GM18907 (cell line): Measurements from ENCODE around the gene SLC16A2.

Source experiments
- ATAC-seq: cut with Tn5 transposase; IDR thresholded peaks from one replicate; pipeline ENCODE4 v1.9.1; 2021; ENCODE audit warnings: mild to moderate bottlenecking, moderate library complexity; ENCODE audit not compliant: unreplicated experiment

Gene SLC16A2

DNA sequence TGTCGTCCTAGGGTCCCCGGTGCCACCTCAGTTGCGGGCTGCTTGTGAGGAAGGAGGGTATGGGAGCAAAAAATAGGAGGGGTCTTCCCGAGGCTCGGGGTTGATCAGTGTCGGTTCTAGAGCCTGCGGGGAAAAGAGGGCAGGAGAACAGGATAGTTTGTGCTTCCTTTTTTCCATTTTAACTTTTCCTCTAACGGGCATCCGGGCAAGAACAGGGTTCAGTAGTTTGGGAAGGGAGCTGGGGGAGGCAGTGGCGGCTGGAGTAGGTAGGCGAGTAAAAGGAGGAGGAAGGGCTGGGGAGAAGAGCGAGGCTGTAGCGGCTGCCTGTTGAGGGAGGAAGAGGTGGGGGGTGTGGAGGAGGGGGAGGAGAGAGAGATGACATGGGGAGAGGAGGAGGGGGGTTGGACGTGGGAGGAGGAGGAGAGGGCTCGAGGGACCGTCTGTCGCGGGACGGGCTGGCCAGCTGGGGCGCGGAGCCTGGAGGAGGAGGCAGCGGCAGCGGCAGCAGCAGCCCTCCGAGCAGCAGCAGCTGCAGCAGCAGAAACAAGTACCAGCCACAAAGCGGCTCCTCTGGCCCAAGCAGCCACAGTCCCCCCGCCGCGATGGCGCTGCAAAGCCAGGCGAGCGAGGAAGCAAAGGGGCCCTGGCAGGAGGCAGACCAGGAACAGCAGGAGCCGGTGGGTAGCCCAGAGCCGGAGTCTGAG lies at the start of gene SLC16A2:
SLC16A2 (plus strand) TSS at position 458 of the 704 bp plus-strand sequence; CDS start at position 603, 145 bp downstream.
- ATAC-seq, result peak; percentile 48

DNA sequence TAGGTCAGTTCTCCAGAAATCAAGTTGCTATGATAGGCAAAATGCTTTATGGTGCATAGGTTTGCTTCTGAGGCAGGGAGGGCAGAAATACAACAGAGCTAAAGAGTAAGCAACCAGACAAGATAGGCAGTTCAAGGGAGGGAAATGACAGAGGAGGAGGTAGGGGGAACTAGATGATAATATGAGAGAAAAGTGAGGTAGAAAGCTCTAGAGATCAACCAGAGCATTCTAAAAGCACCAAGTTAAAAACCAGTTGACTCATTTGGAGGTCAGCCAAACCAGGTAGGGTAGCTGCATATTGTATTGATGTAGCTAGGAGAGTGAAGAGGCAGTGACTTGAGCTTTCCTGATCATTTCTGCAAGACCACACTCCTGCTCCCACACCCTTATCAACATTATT lies 49.0 kb upstream of the SLC16A2 start:
- no peak for ATAC-seq

DNA sequence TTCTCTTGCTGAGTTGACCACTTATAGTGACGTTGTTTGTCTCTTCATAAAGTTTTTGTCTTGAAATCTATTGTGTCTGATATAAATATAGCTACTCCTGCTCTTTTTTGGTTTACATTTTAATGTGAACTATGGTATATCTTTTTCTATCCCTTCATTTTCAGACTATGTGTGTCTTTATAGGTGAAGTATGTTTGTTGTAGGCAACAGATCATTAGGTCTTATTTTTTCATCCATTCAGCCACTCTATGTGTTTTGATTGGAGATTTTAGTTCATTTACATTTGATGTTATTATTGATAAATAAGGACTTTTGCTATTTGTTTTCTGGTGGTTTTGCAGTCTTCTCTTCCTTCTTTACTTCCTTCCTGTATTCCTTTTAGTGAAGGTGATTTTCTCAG lies 44.0 kb upstream of the SLC16A2 start:
- no peak for ATAC-seq

DNA sequence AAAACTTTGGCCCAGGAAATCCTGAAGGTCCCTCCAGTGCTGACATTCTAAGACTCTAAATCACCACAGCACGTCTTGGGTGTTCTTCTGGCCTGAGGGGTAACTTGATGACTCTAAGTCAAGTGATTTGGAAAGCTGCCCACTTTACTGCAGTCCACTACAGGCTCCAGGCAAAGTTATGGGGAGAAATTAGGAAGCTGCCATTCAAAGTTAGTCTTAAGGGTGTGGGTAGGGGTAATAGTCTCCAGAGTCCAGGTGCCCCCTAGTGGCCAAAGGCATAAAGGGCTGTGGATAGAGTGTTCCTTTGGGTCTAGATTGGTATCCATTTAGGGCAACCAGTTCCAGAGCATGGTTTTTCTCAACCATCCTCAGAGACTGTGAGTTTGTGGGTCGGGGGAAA lies 38.7 kb upstream of the SLC16A2 start:
- peak; percentile 80 for ATAC-seq

DNA sequence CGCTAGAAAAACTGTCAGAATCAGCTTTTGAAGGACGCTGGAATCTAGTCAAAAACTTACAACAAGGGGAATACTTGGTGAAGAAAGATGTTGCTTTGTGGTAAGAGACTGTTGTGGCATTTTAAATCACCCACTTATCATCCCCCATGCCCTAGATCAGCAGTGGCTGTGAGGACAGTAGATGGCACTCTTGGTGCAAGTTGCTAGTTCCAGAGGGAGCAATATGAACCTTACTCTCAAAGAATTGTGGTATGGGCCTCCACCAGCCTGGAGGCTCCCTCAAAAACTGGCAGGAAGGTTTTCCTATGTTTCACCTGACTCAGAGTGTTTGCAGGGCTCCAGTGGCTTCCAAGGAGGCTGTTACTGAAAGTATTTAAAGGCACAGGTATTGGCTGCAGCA lies 37.7 kb upstream of the SLC16A2 start:
- peak; percentile 49 for ATAC-seq

DNA sequence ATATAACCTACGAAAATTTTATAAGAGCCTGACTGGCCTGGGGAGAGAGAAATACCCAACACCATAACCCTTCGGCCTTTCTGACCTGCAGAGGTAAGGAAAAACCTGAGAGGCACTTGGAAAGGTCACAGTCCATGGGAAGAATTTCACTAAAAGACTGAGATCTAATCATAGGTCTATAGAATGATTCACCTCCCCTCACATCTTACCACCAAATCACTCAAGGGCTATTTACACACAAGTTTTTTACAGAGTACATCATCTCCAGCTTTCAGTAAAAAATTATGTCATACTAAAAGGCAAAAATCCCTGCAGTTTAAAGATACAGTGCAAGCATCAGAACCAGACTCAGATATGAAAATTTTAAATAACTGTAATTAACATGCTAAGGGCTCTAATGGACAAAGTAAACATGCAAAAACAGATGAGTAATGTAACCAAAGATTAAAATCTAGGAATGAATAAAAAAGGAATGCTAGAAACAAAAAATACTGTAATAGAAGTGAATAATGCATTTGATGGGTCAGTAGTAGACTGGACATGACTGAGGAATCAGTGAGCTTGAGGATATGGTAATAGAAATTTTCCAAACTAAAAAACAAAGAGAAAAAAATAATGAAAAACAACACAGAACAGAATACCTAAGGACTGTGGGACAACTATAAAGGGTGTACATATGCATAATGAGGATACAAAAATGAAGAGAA lies 32.1 kb upstream of the SLC16A2 start:
- no peak for ATAC-seq

DNA sequence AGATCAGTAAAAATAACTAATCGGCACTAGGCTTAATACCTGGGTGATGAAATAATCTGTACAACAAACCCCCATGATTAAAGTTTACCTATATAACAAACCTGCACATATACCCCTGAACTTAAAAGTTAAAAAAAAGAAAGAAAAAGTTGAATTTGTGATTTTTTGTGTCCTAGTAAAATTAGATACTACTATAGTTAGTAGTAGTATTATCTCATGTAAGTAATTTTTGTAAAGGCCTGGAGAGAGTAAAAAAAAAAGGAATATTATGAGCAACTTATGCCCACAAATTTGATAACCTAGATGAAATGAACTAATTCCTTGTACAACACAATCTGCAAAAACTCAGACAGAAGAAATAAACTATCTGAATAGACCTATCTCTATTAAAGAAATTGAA lies 25.7 kb upstream of the SLC16A2 start:
- no peak for ATAC-seq

DNA sequence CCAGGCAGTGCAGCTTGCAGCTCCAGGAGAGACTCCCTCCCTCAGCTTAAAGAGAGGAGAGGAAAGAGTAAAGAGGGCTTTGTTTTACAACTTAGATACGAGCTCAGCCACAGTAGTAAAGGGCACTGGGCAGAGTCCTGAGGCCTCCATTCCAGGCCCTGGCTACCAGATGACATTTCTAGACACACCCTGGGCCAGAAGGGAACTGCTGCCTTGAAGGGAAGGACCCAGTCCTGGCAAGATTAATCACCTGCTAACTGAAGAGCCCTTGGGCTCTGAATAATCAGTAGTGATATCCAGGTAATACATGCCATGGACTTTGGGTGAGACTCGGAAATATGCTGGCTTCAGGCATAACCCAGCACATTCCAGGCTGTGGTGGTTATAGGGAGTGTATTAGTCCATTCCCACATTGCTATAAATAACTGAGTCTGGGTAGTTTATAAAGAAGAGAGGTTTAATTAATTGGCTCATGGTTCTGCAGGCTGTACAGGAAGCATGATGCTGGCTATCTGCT lies 15.3 kb upstream of the SLC16A2 start:
- ATAC-seq, result no peak

DNA sequence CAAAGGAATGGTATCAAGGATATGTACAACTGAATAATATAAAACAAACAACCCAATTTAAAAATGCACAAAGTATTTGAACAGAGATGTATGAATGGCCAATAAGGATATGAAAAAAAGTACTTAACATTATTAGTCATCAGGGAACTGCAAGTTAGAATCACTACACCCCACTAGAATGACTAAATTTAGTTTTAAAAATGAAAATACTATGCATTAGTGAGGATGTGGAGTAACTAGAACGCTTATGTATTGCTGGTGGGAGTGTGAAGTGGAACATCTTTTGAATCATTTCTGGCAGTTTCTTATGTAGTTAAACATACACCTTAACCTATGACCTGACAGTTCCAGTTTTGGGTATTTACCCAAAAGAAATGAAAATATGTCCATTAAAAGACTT lies 13.0 kb upstream of the SLC16A2 start:
- no peak for ATAC-seq

DNA sequence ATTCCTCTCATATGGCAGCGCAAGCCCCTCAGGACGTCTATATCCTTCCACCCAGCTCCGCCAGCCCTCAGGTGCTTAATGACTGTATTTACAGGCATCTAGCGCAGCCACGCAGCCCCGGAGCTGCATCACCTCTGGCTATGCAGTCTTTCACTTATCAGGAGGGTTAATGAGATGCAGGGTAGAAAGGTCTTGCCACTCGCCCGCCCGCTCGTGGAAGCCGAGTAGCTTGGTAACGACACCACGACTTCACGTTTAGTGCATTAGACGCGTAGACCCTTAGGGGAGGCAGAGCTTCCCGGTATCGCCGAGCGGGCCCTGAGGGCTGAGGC lies 1.5 kb upstream of the SLC16A2 start:
- ATAC-seq, result no peak

DNA sequence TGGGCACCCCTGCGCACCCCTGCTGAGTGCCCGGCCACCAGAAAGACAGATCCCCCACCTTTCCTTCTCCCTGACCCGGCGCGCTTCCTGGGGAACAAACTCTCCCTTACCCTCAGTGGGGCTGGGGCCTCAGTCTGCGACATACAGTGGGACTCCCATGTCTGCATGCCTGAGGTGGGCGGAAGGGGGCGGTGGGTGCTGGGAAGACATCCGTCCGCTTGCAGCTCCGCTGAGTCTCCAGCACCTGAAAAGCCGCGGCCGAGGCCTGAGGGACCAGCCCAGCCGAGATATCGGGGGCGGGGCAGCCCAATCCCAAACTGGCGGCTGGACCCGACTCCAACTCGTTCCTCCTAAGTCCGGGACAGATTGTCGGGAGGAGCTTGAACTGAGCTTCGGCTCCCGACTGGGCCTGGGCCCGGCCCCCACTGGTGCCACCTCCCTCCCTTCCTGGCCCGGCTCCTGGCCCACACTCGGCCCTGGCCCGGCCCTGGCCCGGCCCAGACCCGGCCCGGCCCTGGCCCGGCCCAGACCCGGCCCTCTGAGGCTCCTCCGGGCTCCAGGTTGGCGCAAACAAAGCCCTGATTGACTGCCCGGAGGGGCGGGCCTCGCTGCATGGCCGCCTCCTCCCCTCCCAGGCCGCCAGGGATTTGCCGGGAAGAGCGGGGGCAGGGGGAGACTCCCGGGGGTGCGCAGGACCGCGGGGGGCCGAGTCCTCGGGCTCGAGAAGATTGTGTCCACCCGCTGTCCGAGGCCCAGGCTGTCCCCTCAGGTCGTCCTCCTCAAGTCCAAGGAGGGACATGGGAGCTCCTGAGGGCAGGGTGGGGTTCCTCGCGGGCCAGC lies 877 bp upstream of the SLC16A2 start:
- ATAC-seq, result no peak

DNA sequence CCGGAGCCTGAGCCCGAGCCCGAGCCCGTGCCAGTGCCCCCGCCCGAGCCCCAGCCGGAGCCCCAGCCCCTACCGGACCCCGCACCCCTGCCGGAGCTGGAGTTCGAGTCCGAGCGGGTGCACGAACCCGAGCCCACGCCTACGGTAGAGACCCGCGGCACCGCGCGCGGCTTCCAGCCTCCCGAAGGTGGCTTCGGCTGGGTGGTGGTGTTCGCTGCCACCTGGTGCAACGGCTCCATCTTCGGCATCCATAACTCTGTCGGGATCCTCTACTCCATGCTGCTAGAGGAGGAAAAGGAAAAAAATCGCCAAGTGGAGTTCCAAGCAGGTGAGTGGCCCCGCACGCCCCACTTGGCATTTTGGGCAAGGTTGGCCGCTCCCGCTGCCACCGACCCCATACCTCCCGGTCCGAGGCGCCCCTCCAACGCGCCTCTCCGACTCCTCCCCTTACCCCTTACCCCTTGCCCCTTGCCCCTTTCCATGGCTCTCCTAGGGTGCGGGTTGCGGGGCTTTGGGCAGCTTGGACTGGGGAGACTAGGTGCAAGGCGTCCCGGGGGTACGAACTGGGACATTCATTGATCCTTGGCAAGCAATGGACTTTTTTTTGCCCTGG lies 553 bp downstream of the SLC16A2 start:
- peak; percentile 5 for ATAC-seq

DNA sequence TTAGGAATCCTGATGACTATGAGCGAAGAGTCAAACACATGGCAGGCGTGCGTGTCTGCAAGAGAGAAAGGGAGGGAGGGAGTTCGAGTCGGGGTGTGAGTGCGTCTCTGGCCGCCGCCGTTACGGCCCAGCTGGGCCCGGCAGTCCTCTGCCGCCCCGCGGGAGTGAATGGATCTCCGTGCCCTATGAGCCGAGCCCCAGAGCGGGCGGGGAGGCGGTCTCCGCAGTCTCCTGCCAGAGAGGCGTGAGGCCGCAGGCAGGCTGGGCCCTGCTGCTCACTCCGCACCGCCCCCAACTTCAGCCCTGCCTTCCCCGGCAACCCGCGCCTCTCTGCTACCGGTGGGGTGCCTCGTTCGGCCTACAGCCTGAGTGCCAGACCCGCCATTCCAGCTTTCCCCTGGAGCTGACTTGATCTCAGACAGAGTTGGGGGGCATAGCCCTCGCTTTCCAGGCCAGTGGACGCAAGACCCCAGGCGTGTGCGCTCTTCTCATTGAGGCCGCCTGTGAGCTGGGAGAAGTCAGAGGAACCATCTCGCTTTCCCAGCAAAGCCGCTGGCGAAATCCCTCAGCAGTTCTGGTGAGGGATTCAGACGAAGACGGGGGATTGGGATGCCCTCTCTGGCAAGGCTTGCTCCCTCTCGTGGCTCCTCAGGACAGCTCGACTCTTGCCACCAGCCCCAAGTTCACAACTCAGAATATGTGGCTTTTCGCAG lies 1.4 kb downstream of the SLC16A2 start:
- no peak for ATAC-seq

DNA sequence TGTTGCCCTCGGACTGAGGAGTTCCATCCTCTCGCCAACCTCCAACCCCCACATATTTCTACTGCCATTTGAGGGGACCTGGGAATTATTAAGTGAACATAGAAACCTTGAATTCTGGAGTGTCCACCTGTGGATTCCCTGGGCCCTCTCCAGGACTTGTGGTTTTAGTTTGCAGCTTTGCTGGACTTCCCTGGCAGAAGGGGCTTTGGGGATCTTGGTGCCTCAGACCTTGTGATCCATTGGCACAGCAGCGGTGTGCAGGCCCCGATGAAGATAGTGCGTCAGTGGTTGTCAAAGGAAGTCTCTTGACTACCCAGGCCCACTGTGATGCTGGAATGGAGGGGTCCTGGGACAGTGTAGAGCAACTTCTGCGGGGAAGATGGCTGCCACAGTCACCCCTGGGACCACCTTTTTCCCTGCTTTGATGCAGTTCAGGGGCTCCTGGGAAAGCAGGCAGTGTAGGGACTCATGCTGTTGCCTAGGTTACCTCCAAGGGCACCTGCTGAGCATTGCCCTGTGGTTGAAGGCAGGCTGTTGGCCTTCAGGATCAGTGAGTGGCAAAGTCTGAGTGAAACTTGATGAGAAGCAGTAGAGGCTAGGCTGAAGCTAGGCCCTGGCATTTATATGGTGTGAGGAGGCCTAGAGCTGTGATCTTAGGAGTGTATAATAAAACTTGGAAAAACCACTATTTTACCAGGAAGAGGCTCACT lies 2.2 kb downstream of the SLC16A2 start:
- no peak for ATAC-seq

DNA sequence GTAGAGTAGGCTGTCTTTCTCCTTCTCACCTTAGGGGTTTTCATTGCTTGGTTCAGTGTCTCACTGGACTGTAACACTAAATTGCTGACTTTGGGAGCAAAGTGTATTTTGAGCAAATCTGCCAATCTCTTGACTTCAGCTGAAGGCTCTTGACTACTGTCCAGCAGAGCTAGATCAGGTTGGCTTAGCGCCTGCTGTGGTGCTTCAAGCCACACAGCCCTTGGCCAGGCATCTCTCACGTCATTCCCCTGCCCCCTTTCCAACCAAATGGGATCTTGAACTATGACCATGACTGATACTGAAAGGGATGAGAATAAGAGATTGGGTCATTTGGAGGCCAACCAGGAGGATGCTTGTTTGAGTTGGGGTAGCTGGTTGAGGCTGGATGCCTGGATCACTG lies 4.8 kb downstream of the SLC16A2 start:
- ATAC-seq, result no peak

DNA sequence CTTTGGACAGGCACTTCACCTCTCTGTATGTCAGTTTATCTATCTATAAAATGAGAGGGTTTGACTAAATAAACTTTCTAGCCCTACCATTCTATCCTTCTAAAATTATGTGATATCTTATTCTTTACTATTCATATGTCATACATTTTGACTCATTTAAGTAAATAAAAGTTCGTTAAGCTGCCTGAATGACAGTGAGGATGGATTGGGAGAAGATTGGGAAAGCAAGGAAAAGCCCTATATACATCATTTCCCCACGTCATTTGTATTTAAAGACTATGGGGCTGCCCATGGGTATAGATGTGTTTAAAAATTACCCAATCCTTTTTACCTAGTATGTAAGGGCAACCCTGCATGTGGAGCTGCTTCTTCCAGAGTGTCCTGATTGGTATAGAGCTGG lies 5.3 kb downstream of the SLC16A2 start:
- ATAC-seq, result no peak

DNA sequence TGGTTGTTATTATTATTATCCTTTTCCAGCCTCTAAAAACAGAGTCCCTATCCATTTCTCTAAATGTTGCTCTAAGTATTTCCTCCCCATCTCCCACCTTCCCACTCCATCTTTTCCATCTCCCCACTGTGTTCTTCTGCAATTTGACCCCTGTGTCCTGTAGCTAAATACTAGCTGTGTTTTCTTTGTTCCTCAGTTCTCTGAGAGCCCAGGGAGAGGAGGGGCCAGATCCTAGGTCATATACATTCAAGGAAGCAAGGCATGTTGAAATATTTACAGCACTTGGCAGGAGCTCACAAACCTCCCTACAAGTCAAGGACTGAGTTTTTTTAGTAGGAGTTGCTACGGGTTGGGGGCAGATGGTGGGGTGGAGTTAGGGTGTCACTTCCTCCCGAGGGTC lies 10.5 kb downstream of the SLC16A2 start:
- ATAC-seq, result no peak

DNA sequence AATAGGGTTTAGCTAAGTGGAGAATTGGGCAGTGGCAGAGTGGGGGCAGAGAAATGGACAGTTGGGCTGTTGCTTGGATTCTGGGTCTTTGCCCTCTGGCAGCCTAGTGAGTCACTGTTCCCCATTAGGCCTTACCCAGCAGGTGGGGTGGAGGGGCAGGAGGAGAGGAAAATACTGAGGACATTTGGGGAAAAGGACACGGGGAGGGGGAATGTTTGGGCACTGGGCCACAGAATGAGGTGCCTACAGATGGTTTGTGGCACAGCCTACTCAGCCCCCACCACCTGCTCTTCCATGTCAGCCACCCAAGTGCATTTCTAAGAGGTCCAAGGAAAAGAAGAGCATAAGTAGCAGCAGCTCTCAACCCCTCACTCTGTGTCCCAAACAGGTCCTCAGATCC lies 13.0 kb downstream of the SLC16A2 start:
- ATAC-seq, result no peak

DNA sequence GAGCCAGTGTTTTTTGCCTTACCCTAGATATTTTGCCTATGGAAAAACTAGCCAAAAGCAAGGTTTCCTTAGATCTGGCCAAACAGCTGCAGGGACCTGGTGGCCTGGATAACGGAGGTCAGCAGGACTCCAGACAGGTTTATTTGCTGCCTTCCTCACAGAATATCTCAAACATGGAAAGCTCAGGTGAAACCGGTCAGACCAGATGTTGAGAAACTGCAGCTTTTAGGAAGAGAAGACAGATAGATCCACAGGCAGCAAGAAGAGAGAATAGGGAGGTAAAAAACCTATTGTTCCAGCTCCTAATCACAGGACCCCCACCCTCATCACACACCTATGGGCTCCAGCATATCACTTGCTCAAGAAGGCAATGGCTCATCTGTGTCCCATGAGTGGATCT lies 16.2 kb downstream of the SLC16A2 start:
- no peak for ATAC-seq

DNA sequence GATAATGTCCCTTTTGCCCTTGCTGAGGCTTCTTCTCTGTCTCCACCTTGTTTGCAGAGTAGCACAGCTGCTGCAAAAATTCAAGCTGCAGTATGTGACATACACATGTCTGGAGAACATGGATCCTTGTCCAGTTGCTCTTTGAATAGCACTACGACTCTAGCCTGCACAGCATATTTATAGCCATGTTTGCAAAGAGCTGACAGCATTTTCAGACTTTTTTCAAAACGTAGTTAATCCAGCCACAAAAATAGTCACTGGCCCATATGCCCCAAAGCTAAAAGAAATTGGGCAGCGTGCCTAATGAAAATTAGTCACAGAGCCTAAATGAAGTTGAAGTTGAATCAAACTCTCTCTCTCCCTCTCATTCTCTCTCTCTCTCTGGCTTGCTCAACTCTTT lies 17.5 kb downstream of the SLC16A2 start:
- ATAC-seq, result no peak
